Measurements from ENCODE around the gene PCNX2. TPM values are rescaled to one million over a fixed set of nuclear protein-coding genes. Genes with fewer than 3 reads are reported as not detected.

The PCNX2 gene
- total and polyA plus RNA-seq, 2 donors (not counting 1 experiment from before 2014, with no cell fraction given): 17.6 to 34.7 TPM

DNA sequence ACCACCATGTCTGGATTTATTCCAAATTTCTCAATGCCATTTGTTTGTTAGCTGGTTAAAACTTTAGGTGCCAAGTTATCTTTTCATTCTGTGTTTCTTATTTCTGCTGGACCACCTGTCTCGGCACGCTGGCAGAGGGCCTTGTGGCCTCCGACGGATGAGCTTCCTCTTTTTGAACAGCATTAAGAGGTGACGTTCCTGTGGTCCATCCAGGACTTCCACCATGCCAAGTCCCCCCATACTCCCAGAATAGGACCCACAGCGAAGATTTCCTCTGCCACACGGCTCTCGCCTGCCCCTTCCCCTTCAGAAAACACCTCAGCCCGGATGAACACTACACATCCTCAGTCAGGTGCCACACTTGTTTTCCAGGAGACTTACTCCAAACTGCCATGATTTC, 271.3 kb downstream of the PCNX2 start:
- POLR2A ChIA-PET: no interaction called here
- Histone ChIP-seq H3K4me3 (ENCODE audit: control extremely low read depth in 1 of 5, extremely low read depth in 1 of 5, insufficient read depth in 1 of 5, low read depth in 2 of 5, low read length in 4 of 5) (no peak overlapping the region), H3K4me2 (replicated peaks; ENCODE audit: low read depth, low read length, poor library complexity, severe bottlenecking) (no peak overlapping the region), H3K36me3 (replicated peaks in 1 of 2; ENCODE audit: control extremely low read depth in 1 of 2, control insufficient read depth in 1 of 2, extremely low read depth in 1 of 2, insufficient read depth in 2 of 2, low read length in 1 of 2) (no peaks in the 10 kb centered on the region), H3K9me3 (ENCODE audit: control extremely low read depth in 1 of 3, control insufficient read depth in 2 of 3, insufficient read depth in 1 of 3, low read length in 2 of 3) (peaks cover 0 to 2% (median 0%) of the 10 kb centered on the region in 3 donors), H3K4me1 (ENCODE audit: control insufficient read depth in 2 of 2, insufficient read depth in 2 of 2, low read length in 2 of 2) (no peaks in the 10 kb centered on the region), H3K9ac (ENCODE audit: low read length) (no peak overlapping the region), H3K79me2 (ENCODE audit: control insufficient read depth, insufficient read depth, low read length) (no peaks in the 10 kb centered on the region), H3K27me3 (replicated peaks in 1 of 4; ENCODE audit: control extremely low read depth in 1 of 4, control insufficient read depth in 3 of 4, insufficient read depth in 4 of 4, low read length in 3 of 4) (no peaks in the 10 kb centered on the region), H4K20me1 (ENCODE audit: control insufficient read depth, insufficient read depth, low read length, poor library complexity, severe bottlenecking) (no peaks in the 10 kb centered on the region), H2AFZ (ENCODE audit: insufficient read depth, low read depth, low read length, poor library complexity, severe bottlenecking) (no peak overlapping the region), H3K27ac (ENCODE audit: low read length in 2 of 2) (no peak overlapping the region)
- DNase-seq: no peak
- no peak for ATAC-seq (ENCODE audit: low read depth)
- CTCF ChIA-PET: interaction anchor here (1.6 kb wide), 1 partner anchor 12 kb away, joined by 4 read pairs; no protein-coding TSS in a partner anchor
- 59% methylated on average over 5 of the region's 9 CpGs for WGBS (ENCODE audit: insufficient coverage)
- H3K27me3 Mint-ChIP-seq: no peaks in the 10 kb centered on the region
- no peaks in the 10 kb centered on the region for H3K9me3 Mint-ChIP-seq (ENCODE audit: insufficient read depth)
- no peaks in the 10 kb centered on the region for H3K4me1 Mint-ChIP-seq
- no peak overlapping the region for H3K4me3 Mint-ChIP-seq
- TF ChIP-seq EZH2 (IDR thresholded peaks at IDR 0.05; ENCODE audit: borderline replicate concordance, insufficient read depth, low read depth, low read length, poor library complexity, severe bottlenecking): no peak
- H3K27ac Mint-ChIP-seq: no peak overlapping the region
- intact Hi-C loops (cut with micrococcal nuclease): no loop called here

DNA sequence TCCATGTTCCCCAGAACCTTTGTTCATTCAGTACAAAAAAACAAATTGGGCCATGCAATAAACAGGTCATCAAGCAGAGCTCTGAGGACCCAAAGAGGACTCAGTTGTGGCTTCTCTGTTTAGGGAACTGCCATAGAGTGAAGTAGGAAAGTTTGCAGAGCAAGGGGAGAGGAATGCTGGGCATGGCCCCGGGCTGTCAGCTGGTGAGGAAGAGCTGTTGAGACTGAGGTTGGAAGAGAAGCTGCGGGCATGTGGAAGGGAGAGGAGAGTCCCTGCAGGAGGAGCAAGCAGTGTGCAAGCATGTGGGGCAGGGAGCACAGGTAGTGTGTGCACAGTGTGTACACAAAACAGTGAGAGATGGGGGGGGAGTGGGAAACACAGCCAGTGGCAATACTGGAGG, 273.3 kb downstream of the PCNX2 start:
- CTCF ChIA-PET: no interaction called here
- H3K4me3 ChIP-seq (ENCODE audit: control extremely low read depth in 1 of 5, extremely low read depth in 1 of 5, insufficient read depth in 1 of 5, low read depth in 2 of 5, low read length in 4 of 5): no peak overlapping the region
- no peak overlapping the region for H3K9ac ChIP-seq (ENCODE audit: low read length)
- Mint-ChIP-seq H3K27me3 (no peaks in the 10 kb centered on the region), H3K4me1 (no peaks in the 10 kb centered on the region), H3K4me3 (no peak overlapping the region), H3K27ac (no peak overlapping the region), H3K9me3 (ENCODE audit: insufficient read depth) (no peaks in the 10 kb centered on the region)
- no peak for DNase-seq
- no peaks in the 10 kb centered on the region for H3K36me3 ChIP-seq (replicated peaks in 1 of 2; ENCODE audit: control extremely low read depth in 1 of 2, control insufficient read depth in 1 of 2, extremely low read depth in 1 of 2, insufficient read depth in 2 of 2, low read length in 1 of 2)
- H3K9me3 ChIP-seq (ENCODE audit: control extremely low read depth in 1 of 3, control insufficient read depth in 2 of 3, insufficient read depth in 1 of 3, low read length in 2 of 3): peaks cover 0 to 2% (median 0%) of the 10 kb centered on the region in 3 donors
- 84% methylated on average over 2 of the region's 2 CpGs for WGBS (ENCODE audit: insufficient coverage)
- intact Hi-C loops (cut with micrococcal nuclease): no loop called here
- POLR2A ChIA-PET: no interaction called here
- H3K27ac ChIP-seq (ENCODE audit: low read length in 2 of 2): no peak overlapping the region
- ATAC-seq (ENCODE audit: low read depth): no peak
- H3K79me2 ChIP-seq (ENCODE audit: control insufficient read depth, insufficient read depth, low read length): no peaks in the 10 kb centered on the region
- TF ChIP-seq, protein P1, sequence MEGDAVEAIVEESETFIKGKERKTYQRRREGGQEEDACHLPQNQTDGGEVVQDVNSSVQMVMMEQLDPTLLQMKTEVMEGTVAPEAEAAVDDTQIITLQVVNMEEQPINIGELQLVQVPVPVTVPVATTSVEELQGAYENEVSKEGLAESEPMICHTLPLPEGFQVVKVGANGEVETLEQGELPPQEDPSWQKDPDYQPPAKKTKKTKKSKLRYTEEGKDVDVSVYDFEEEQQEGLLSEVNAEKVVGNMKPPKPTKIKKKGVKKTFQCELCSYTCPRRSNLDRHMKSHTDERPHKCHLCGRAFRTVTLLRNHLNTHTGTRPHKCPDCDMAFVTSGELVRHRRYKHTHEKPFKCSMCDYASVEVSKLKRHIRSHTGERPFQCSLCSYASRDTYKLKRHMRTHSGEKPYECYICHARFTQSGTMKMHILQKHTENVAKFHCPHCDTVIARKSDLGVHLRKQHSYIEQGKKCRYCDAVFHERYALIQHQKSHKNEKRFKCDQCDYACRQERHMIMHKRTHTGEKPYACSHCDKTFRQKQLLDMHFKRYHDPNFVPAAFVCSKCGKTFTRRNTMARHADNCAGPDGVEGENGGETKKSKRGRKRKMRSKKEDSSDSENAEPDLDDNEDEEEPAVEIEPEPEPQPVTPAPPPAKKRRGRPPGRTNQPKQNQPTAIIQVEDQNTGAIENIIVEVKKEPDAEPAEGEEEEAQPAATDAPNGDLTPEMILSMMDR (IDR thresholded peaks at IDR 0.05): no peak
- no peak for TF ChIP-seq EZH2 (IDR thresholded peaks at IDR 0.05; ENCODE audit: borderline replicate concordance, insufficient read depth, low read depth, low read length, poor library complexity, severe bottlenecking)
- H2AFZ ChIP-seq (ENCODE audit: insufficient read depth, low read depth, low read length, poor library complexity, severe bottlenecking): no peak overlapping the region
- H4K20me1 ChIP-seq (ENCODE audit: control insufficient read depth, insufficient read depth, low read length, poor library complexity, severe bottlenecking): no peaks in the 10 kb centered on the region
- no peaks in the 10 kb centered on the region for H3K4me1 ChIP-seq (ENCODE audit: control insufficient read depth in 2 of 2, insufficient read depth in 2 of 2, low read length in 2 of 2)
- no peaks in the 10 kb centered on the region for H3K27me3 ChIP-seq (replicated peaks in 1 of 4; ENCODE audit: control extremely low read depth in 1 of 4, control insufficient read depth in 3 of 4, insufficient read depth in 4 of 4, low read length in 3 of 4)
- no peak overlapping the region for H3K4me2 ChIP-seq (replicated peaks; ENCODE audit: low read depth, low read length, poor library complexity, severe bottlenecking)

Data from B cell (primary cell).